Epithelial cell of proximal tubule (primary cell): ENCODE data around the gene CGNL1. TPM values are rescaled to one million over a fixed set of nuclear protein-coding genes. Genes with fewer than 3 reads are reported as not detected.

ENCODE experiments used
- DNase-seq: peaks from one replicate; pipeline ENCODE4 v3.0.0-alpha.2; 2011; ENCODE audit warnings: low read depth
- H3K4me3 ChIP-seq: 2 replicates; pipeline ENCODE4 v1.5.1; 2011; ENCODE audit warnings: low read depth, mild to moderate bottlenecking, low read length
- CTCF ChIP-seq: conservative IDR thresholded peaks from 2 replicates; pipeline ENCODE4 v1.5.1; 2012; ENCODE audit warnings: low read depth, mild to moderate bottlenecking, low read length
- total RNA-seq: library from RNA; depleted of rRNA; stranded (reverse); fragments of >200 nt; gene quantifications from 2 replicates; pipeline ENCODE4 v1.2.3, GENCODE V29; 2015

Gene CGNL1
- total RNA-seq, 1 donor from 2014 or later: 3.2 TPM

GRCh38 chr15:57457726-57458125 is 81.4 kb downstream of the CGNL1 start:
- DNase-seq: no peak
- H3K4me3 ChIP-seq: no peak overlapping the region
- TF ChIP-seq CTCF: no peak

GRCh38 chr15:57458356-57458781 is 82.1 kb downstream of the CGNL1 start:
- no peak for TF ChIP-seq CTCF
- DNase-seq: no peak
- no peak overlapping the region for H3K4me3 ChIP-seq

GRCh38 chr15:57460208-57460816 is 84.0 kb downstream of the CGNL1 start:
- DNase-seq: no peak
- TF ChIP-seq CTCF: no peak
- H3K4me3 ChIP-seq: no peak overlapping the region

GRCh38 chr15:57461541-57461940 is 85.2 kb downstream of the CGNL1 start:
- no peak for TF ChIP-seq CTCF
- DNase-seq: no peak

GRCh38 chr15:57462381-57462780 is 86.1 kb downstream of the CGNL1 start:
- peak; percentile 13 for TF ChIP-seq CTCF
- no peak for DNase-seq

More at GRCh38 chr15:57461541-57461940, 85.2 kb downstream of the CGNL1 start:
- H3K4me3 ChIP-seq: no peak overlapping the region

GRCh38 chr15:57463360-57463759 is 87.1 kb downstream of the CGNL1 start:
- TF ChIP-seq CTCF: no peak
- H3K4me3 ChIP-seq: no peak overlapping the region
- DNase-seq: no peak

More at GRCh38 chr15:57462381-57462780, 86.1 kb downstream of the CGNL1 start:
- no peak overlapping the region for H3K4me3 ChIP-seq

- no peak overlapping the region for H3K4me3 ChIP-seq
- no peak for DNase-seq
- TF ChIP-seq CTCF: no peak
Measured at GRCh38 chr15:57464480-57464879, 88.2 kb downstream of the CGNL1 start.
